Transverse colon (tissue), 4 donors: ENCODE measurements around the gene DPP4. TPM values are rescaled to one million over a fixed set of nuclear protein-coding genes. Genes with fewer than 3 reads are reported as not detected.
"Not testable (repeated sequence)": the region's sequence is repeated elsewhere in the genome, so short reads cannot be mapped to it uniquely, and the experiment has no call there.

Source experiments
- DNase-seq: peaks from one replicate; pipeline ENCODE4 v3.0.0-alpha.2; 2019
- H3K27ac ChIP-seq, 4 donors: fragments of 200-600 bp; sonication (generic); 2 replicates each; pipeline ENCODE4 v1.5.1; 2016 to 2018; ENCODE audit warnings: inconsistent platforms in 4 of 4
- H3K27me3 ChIP-seq: fragments of 200-600 bp; sonication (generic); 2 replicates; pipeline ENCODE4 v1.5.1; 2017; ENCODE audit warnings: inconsistent platforms
- H3K36me3 ChIP-seq, 4 donors: fragments of 200-600 bp; sonication (generic); 2 replicates each; pipeline ENCODE4 v1.5.1; 2017 to 2019; ENCODE audit warnings: inconsistent platforms in 4 of 4
- H3K4me1 ChIP-seq, 4 donors: fragments of 200-600 bp; sonication (generic); 2 replicates each; pipeline ENCODE4 v1.5.1; 2017 to 2020; ENCODE audit warnings: inconsistent platforms in 4 of 4
- H3K4me3 ChIP-seq, 4 donors: fragments of 200-600 bp; sonication (generic); 1 replicate in 1 of 4; 2 replicates in 3 of 4; pipeline versions ENCODE4 v1.5.1 to v1.6.1; 2017 to 2019; ENCODE audit warnings: inconsistent platforms in 4 of 4
- H3K9me3 ChIP-seq, 2 donors: fragments of 200-600 bp; sonication (generic); 2 replicates each; pipeline ENCODE4 v1.5.1; 2017 to 2019; ENCODE audit warnings: inconsistent platforms in 2 of 2
- CTCF ChIP-seq, 5 experiments: fragments of 200-600 bp in 3 of 5; fragments of 450-650 bp in 2 of 5; sonication (generic) in 3 of 5; IDR thresholded peaks; 1 replicate in 2 of 5; 2 replicates in 3 of 5; pipeline ENCODE4 v1.5.1; 2016 to 2017; ENCODE audit warnings: antibody characterized with exemption in 5 of 5, inconsistent platforms in 3 of 5, mild to moderate bottlenecking in 2 of 5, moderate library complexity in 1 of 5
- EP300 ChIP-seq: sonication (generic); formaldehyde crosslinking; IDR thresholded peaks from one replicate; pipeline ENCODE4 v1.6.1; 2017; ENCODE audit warnings: antibody characterized with exemption, low read depth
- POLR2A ChIP-seq: fragments of 450-650 bp; IDR thresholded peaks from one replicate; pipeline ENCODE4 v1.6.1; 2016; ENCODE audit warnings: antibody characterized with exemption, mild to moderate bottlenecking, moderate library complexity
- POLR2AphosphoS5 ChIP-seq, 3 donors: sonication (generic); formaldehyde crosslinking; IDR thresholded peaks; one replicate each; pipeline ENCODE4 v1.6.1; 2016; ENCODE audit warnings: antibody characterized with exemption in 3 of 3
- WGBS, 2 donors: methylation state at CpG; one replicate each; pipeline ENCODE4 v1.1.5; 2018; ENCODE audit warnings: low coverage in 1 of 2; 5-methylcytosine and 5-hydroxymethylcytosine counted together
- in situ Hi-C, 4 donors: fragments of 200-750 bp; cut with MboI; loops; one replicate each; pipeline versions ENCODE4 v1.15.0 to v1.15.1; 2017; ENCODE audit warnings: low sequenced_read_pairs in 3 of 4, low pct_ligation_motif_present in 1 of 4, low pct_unique_long_range_greater_than_20kb in 1 of 4
- intact Hi-C: fragments of 100-400 bp; cut with DNase I; formaldehyde crosslinking; loops from one replicate; pipeline ENCODE4 v1.15.1; 2023; ENCODE audit warnings: low total_unique reads
- total RNA-seq, 4 donors: library from RNA; depleted of rRNA; stranded (reverse); fragments of >200 nt; gene quantifications; one replicate each; pipeline ENCODE4 v1.1.0, GENCODE V29; 2016

DPP4 gene
- total RNA-seq, 4 donors from 2014 or later: 1.6 to 12.7 (median 7.0) TPM

- H3K36me3 ChIP-seq: no peaks in the 10 kb centered on the region
- in situ Hi-C loops (no loop called here), intact Hi-C loops (no loop called here)
- H3K27me3 ChIP-seq: no peaks in the 10 kb centered on the region
- no peak overlapping the region for H3K4me3 ChIP-seq
- DNase-seq: no peak
- H3K27ac ChIP-seq: no peak overlapping the region
- 61 to 83% methylated on average over 5 to 8 of the region's 8 CpGs for WGBS, 2 donors
- TF ChIP-seq POLR2AphosphoS5 (IDR thresholded peaks at IDR 0.05) (no peak), CTCF (IDR thresholded peaks at IDR 0.05) (no peak), POLR2A (no peak), EP300 (no peak)
- no peaks in the 10 kb centered on the region for H3K9me3 ChIP-seq
- no peaks in the 10 kb centered on the region for H3K4me1 ChIP-seq
Measured at GRCh38 chr2:162050513-162050961, 23.5 kb downstream of the DPP4 start.

GRCh38 chr2:162049089-162049488 is 24.9 kb downstream of the DPP4 start:
- 96 to 97% methylated on average over 3 of the region's 3 CpGs for WGBS, 2 donors

GRCh38 chr2:162044586-162044985 is 29.4 kb downstream of the DPP4 start:
- H3K36me3 ChIP-seq: no peaks in the 10 kb centered on the region
- DNase-seq: no peak
- H3K4me3 ChIP-seq: no peak overlapping the region
- no peaks in the 10 kb centered on the region for H3K27me3 ChIP-seq
- 78% methylated on average over 4 of the region's 4 CpGs for WGBS, 2 donors
- H3K4me1 ChIP-seq: no peaks in the 10 kb centered on the region
- no peaks in the 10 kb centered on the region for H3K9me3 ChIP-seq
- TF ChIP-seq POLR2A (no peak), POLR2AphosphoS5 (IDR thresholded peaks at IDR 0.05) (no peak), CTCF (IDR thresholded peaks at IDR 0.05) (no peak)
- intact Hi-C loops: no loop called here
- in situ Hi-C loops: no loop called here
- H3K27ac ChIP-seq: no peak overlapping the region

More at GRCh38 chr2:162049089-162049488, 24.9 kb downstream of the DPP4 start:
- H3K4me3 ChIP-seq, H3K36me3 ChIP-seq, DNase-seq, H3K9me3 ChIP-seq, H3K4me1 ChIP-seq, H3K27me3 ChIP-seq, H3K27ac ChIP-seq, in situ Hi-C loops, intact Hi-C loops: not testable (repeated sequence)

- in situ Hi-C loops (no loop called here), intact Hi-C loops (no loop called here)
- H3K36me3 ChIP-seq: no peaks in the 10 kb centered on the region
- no peaks in the 10 kb centered on the region for H3K9me3 ChIP-seq
- WGBS, 2 donors: 89 to 95% methylated on average over 6 to 8 of the region's 8 CpGs
- no peak for DNase-seq
- peaks cover 0 to 4% (median 0%) of the 10 kb centered on the region in 4 donors for H3K4me1 ChIP-seq
- H3K27ac ChIP-seq: no peak overlapping the region
- TF ChIP-seq EP300 (no peak), CTCF (IDR thresholded peaks at IDR 0.05) (no peak), POLR2A (no peak), POLR2AphosphoS5 (IDR thresholded peaks at IDR 0.05) (no peak)
- no peak overlapping the region for H3K4me3 ChIP-seq
- H3K27me3 ChIP-seq: no peaks in the 10 kb centered on the region
Measured at GRCh38 chr2:162043132-162043531, 30.9 kb downstream of the DPP4 start.

- intact Hi-C loops (no loop called here), in situ Hi-C loops (no loop called here)
- Histone ChIP-seq H3K27ac (no peak overlapping the region), H3K27me3 (no peaks in the 10 kb centered on the region), H3K9me3 (no peaks in the 10 kb centered on the region), H3K4me3 (no peak overlapping the region), H3K36me3 (no peaks in the 10 kb centered on the region), H3K4me1 (peaks cover 0 to 5% (median 2%) of the 10 kb centered on the region in 4 donors)
- DNase-seq: no peak
- WGBS, 2 donors: 63 to 71% methylated on average over 1 of the region's 1 CpG
- TF ChIP-seq POLR2A (no peak), POLR2AphosphoS5 (IDR thresholded peaks at IDR 0.05) (no peak), CTCF (IDR thresholded peaks at IDR 0.05) (no peak), EP300 (no peak)
Measured at GRCh38 chr2:162041485-162041884, 32.5 kb downstream of the DPP4 start.
